Measurements from ENCODE around the gene PARP15.

Gene PARP15

GRCh38 chr3:122577409-122578031, at the start of gene PARP15:
PARP15 (plus strand) TSS chr3:122577650; CDS start chr3:122577668, 18 bp downstream.
- no peak for TF ChIP-seq CTCF (IDR thresholded peaks at IDR 0.05; ENCODE audit: insufficient read depth, missing control alignments)
- FAIRE-seq (no peak), DNase-seq (ENCODE audit: insufficient read length, low spot score) (no peak)

- no peak for TF ChIP-seq CTCF (IDR thresholded peaks at IDR 0.05; ENCODE audit: insufficient read depth, missing control alignments)
- no peak for DNase-seq (ENCODE audit: insufficient read length, low spot score)
- FAIRE-seq = no peak
Measured at GRCh38 chr3:122530164-122530563, 47.3 kb upstream of the PARP15 start.

- DNase-seq (ENCODE audit: insufficient read length, low spot score) (no peak), FAIRE-seq (no peak)
- no peak for TF ChIP-seq CTCF (IDR thresholded peaks at IDR 0.05; ENCODE audit: insufficient read depth, missing control alignments)
Measured at GRCh38 chr3:122533480-122533879, 44.0 kb upstream of the PARP15 start.

- no peak for FAIRE-seq
- no peak for TF ChIP-seq CTCF (IDR thresholded peaks at IDR 0.05; ENCODE audit: insufficient read depth, missing control alignments)
- no peak for DNase-seq (ENCODE audit: insufficient read length, low spot score)
Measured at GRCh38 chr3:122533931-122534334, 43.5 kb upstream of the PARP15 start.

- DNase-seq (ENCODE audit: insufficient read length, low spot score) = no peak
- TF ChIP-seq CTCF (IDR thresholded peaks at IDR 0.05; ENCODE audit: insufficient read depth, missing control alignments) = no peak
- no peak for FAIRE-seq
Measured at GRCh38 chr3:122535964-122536631, 41.4 kb upstream of the PARP15 start.

GRCh38 chr3:122536632-122537001, 40.8 kb upstream of the PARP15 start:
- DNase-seq (ENCODE audit: insufficient read length, low spot score) = no peak
- TF ChIP-seq CTCF (IDR thresholded peaks at IDR 0.05; ENCODE audit: insufficient read depth, missing control alignments) = no peak
- FAIRE-seq = no peak

GRCh38 chr3:122538956-122539490, 38.4 kb upstream of the PARP15 start:
- FAIRE-seq (no peak), DNase-seq (ENCODE audit: insufficient read length, low spot score) (no peak)
- no peak for TF ChIP-seq CTCF (IDR thresholded peaks at IDR 0.05; ENCODE audit: insufficient read depth, missing control alignments)
